DMS114 treated with DMSO at 0.1 percent for 48 hours (cell line): ENCODE results near the gene ABCG4.
"Not testable (repeated sequence)": the region's sequence is repeated elsewhere in the genome, so short reads cannot be mapped to it uniquely, and the experiment has no call there.

Source experiments
- DNase-seq: peaks from one replicate; lab custom pipeline; 2025; ENCODE audit not compliant: unreplicated experiment; lab: John Stamatoyannopoulos, UW

ABCG4 gene

DNA sequence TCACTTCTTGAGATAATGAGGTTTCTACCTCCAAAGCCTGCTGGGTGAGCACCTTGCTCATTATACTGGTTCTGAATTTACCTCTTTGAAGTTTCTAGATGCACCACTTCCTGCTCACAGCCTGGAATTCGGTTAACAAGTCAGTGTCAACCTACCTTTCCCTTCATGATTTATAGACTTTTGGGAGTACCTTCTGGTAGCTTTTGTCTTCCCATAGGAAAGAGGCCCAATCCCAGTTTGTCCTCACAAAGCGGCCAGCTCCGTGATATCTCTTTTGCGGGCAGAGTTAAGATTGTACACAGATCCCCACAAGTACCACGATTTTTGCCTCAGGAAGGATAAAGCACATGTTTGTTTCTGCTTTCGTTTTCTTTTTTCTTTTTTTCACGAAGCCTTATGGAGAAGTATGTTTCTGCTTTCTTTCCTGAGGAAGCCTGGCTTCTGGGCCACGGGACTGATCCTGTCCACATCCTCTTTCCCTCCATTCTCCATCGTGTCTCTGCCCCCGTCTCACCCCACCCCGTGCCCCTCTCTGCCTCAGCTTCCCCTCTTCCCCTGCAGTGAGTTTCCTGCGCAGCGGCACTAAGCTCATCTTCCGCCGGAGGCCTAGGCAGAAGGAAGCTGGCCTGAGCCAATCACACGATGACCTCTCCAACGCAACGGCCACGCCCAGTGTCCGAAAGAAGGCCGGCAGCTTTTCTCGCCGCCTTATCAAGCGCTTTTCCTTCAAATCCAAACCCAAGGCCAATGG is 33.2 kb upstream of the ABCG4 start:
- DNase-seq, result no peak

- DNase-seq, result no peak
Observed at GRCh38 chr11:119116235-119116594, 32.6 kb upstream of the ABCG4 start.

- DNase-seq, result no peak
Observed at GRCh38 chr11:119116601-119117000, 32.3 kb upstream of the ABCG4 start.

DNA sequence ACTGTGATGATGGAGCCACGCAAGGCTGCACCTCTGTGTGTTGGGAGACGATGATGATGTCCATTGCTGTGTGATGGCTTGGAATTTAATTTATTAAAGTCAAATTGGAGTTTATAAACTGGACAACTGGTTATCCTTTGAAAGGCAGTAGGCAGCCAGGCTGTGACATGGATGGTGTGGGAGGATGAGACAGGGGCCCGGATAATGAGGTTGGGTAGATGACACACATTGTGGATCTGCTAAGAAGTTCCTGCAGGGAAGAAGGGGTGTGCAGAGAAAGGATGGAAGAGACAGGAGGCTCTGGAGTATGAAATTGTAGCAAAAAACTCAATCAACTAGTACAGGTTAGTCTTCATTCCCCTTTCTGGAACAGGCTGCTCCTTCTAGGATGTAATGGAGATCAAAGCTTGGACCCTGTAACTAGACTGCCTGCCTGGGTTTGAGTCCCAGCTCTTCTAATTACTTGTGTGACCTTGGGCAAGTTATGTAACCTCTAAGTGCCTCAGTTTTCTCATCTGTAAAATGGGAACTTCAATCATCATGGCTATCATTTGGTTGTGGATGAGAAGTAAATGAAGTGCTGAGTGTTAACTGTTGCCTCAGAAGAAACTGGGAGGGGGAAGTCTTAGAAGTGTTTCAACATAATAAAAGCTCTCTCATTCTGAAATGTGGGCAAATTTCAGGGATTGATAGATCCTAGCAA is 31.7 kb upstream of the ABCG4 start:
- no peak for DNase-seq

- DNase-seq, result no peak
Observed at GRCh38 chr11:119118227-119118626, 30.6 kb upstream of the ABCG4 start.

DNA sequence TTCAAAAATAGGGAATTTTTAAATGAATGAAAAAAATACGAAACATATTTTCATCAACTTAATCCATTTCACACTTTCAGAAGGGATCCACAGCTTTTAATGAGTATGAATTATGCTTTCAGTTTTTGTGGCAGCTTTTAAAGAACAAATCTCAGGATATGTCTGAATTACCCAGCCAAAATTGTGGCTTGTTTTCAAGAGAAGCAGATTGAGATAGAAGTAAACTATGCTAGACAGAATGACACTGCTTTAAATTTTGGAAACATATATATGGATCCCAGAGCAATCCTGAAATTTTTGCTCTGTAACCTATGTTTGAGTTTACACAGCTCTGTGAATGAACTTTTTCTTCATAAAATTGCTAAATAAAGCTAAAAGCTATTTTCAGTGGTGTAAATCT is 29.9 kb upstream of the ABCG4 start:
- no peak for DNase-seq

- DNase-seq, result no peak
Observed at GRCh38 chr11:119120639-119121007, 28.2 kb upstream of the ABCG4 start.

DNA sequence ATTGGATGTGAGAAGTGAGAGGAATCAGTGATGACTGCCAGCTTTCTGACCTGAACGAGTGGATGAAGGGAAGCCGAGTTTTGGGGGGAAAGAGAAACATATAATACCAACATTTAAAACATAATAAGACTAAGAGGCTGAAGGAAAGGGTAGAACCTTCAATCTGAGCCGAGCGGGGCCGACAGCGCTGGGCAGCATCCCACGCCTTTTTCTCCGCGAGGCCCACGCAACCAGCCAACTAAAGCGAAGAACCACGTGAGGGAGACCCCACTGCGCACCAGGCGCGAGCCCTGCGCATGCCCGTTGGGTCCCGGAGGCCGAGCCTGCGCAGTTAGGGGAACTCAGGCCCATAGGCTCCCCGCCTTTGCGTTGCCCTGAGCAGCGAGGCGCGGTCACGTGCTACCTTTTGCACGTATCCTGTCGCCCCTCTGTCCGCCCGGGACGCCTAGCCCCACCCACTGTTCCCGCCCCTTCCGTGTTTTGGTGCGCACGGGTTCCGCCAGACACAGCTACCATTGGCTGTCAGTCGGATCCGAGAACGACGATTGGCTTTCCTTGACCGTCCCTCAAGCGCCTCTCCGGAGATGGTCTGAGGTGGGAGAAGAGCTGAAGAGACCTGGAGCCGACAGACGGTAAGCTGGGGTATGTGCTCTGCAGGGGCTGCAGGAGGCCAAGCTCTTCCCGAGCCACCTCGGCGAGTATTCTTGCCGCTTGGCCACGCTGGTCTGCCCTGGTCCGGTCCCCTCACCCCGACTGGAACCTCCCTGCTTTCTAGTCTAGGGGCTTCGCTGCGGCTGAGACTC is 27.6 kb upstream of the ABCG4 start, which contains the start of gene HINFP:
Gene HINFP, plus strand, starts transcription at position 573 of the 803 bp plus-strand sequence. CDS start 5,365 bp downstream, outside the sequence.
- peak; percentile 92 for DNase-seq

GRCh38 chr11:119121811-119122124 is 27.1 kb upstream of the ABCG4 start:
- DNase-seq, result no peak

DNA sequence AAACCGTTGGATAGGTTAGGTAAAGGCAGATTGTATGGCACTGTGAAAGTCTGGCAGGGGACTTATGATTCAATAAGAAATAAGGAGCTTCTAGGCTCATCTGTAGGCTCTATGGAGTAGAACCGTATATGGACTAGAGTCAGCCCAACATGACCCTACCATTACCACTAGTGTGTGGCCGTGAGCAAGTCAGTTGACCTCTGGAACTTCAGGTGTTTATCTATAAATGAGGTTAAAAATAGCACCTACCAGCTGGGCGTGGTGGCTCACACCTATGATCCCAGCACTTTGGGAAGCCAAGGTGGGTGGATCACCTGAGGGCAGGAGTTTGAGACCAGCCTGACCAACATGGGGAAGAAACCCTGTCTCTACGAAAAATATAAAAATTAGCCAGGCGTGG is 23.0 kb upstream of the ABCG4 start:
- DNase-seq, result no peak

- no peak for DNase-seq
Observed at GRCh38 chr11:119126675-119127268, 22.1 kb upstream of the ABCG4 start.

DNA sequence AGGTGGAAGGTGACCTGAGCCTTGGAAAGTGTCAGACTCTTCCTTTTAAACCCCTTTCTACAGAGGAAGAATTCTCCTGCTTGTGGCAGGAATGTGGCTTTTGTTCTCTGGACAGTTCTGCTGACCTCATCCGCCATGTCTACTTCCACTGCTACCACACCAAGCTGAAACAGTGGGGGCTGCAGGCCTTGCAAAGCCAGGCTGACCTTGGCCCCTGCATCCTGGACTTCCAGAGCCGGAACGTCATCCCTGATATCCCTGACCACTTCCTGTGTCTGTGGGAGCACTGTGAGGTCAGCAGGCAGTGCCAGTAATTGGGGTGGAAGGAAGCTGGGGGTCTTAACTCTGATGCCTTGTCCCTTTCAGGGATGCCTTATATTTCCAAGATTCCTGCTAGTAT is 18.2 kb upstream of the ABCG4 start:
- DNase-seq, result no peak

GRCh38 chr11:119134389-119134978 is 14.4 kb upstream of the ABCG4 start:
- DNase-seq, result no peak

DNA sequence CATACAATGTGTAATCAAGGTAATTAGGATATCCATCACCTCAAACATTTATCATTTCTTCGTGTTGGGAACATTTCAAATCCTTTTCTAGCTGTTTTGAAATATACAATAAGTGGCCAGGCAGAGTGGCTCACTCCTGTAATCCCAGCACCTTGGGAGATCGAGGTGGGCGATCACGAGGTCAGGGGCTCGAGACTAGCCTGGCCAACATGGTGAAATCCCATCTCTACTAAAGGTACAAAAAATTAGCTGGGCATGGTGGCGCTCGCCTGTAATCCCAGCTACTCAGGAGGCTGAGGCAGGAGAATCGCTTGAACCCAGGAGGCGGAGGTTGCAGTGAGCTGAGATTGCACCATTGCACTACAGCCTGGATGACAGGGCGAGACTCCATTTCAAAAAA is 9.6 kb upstream of the ABCG4 start:
- not testable (repeated sequence) for DNase-seq

DNA sequence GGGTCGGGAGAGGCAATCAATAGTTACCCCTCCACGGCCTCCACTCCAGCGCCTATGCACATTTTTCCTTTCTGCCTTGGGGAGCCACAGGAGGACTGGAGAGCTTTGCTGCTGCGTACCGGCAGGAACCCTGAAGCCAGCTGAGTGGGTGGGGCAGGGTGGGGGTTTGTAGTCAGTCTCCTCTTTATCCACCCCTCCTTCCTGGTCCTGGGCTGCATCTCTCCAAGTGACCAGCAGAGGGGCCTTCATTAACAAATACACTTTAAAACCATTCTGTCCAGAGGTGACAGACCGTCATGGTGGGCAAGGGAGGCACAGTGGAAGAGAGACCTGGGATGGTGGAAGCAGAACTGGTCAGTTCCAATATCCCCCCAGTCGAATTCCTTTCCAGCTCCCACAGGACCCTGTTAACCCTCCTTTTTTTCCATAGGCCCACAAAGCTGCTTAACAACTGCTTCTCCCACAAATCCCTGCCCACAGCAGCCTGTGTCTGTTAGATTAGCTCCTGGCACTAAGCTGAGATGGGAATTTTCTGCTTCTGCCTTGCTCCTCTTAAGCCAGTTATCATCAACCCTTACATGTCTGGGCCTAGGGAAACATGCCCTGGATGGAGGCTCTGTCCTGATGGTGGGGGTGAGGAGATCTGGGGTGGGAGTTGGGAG is 3.9 kb upstream of the ABCG4 start:
- DNase-seq, result peak; percentile 13

- no peak for DNase-seq
Observed at GRCh38 chr11:119145551-119145950, 3.3 kb upstream of the ABCG4 start.

- no peak for DNase-seq
Observed at GRCh38 chr11:119147604-119148333, 1.1 kb upstream of the ABCG4 start.

GRCh38 chr11:119148720-119149017 is 183 bp upstream of the ABCG4 start:
- DNase-seq, result no peak

- no peak for DNase-seq
Observed at GRCh38 chr11:119149786-119150275, 979 bp downstream of the ABCG4 start.

- no peak for DNase-seq
Observed at GRCh38 chr11:119152043-119152442, 3.2 kb downstream of the ABCG4 start.
